HepG2 (cell line): ENCODE measurements around the gene CCL22. TPM values are rescaled to one million over a fixed set of nuclear protein-coding genes. Genes with fewer than 3 reads are reported as not detected.
A peak's percentile ranks its signal among the peaks of the same experiment; 100 is the strongest.

Source experiments
- BRD4 ChIP-seq: sonication (generic); formaldehyde crosslinking; IDR thresholded peaks from 2 replicates; pipeline ENCODE4 v1.4.0; 2020; ENCODE audit warnings: missing genetic modification reagents
- CREM ChIP-seq, 2 experiments: sonication (generic) in 1 of 2; formaldehyde crosslinking in 1 of 2; IDR thresholded peaks; 2 replicates each; pipeline versions ENCODE4 v1.4.0 to v1.6.1; 2016 to 2020; ENCODE audit warnings: antibody characterized with exemption in 1 of 2, mild to moderate bottlenecking in 1 of 2, missing genetic modification reagents in 1 of 2
- ERF ChIP-seq: IDR thresholded peaks from 2 replicates; pipeline ENCODE4 v1.6.1; 2018; ENCODE audit warnings: missing biosample characterization, missing genetic modification reagents
- MBD4 ChIP-seq: IDR thresholded peaks from 2 replicates; pipeline ENCODE4 v1.6.1; 2012; ENCODE audit warnings: low read length, inconsistent platforms, borderline replicate concordance
- NCOA5 ChIP-seq: sonication (generic); formaldehyde crosslinking; IDR thresholded peaks from 2 replicates; pipeline ENCODE4 v1.4.0; 2020; ENCODE audit warnings: missing genetic modification reagents
- ZBTB7A ChIP-seq: sonication (generic); formaldehyde crosslinking; IDR thresholded peaks from 2 replicates; pipeline ENCODE4 v1.8.0; 2022; ENCODE audit warnings: mild to moderate bottlenecking, missing genetic modification reagents
- ZNF207 ChIP-seq: fragments of 450-650 bp; IDR thresholded peaks from 2 replicates; pipeline ENCODE4 v1.6.1; 2016; ENCODE audit warnings: antibody characterized with exemption, borderline replicate concordance
- ZNF282 ChIP-seq: fragments of 450-650 bp; IDR thresholded peaks from 2 replicates; pipeline ENCODE4 v1.6.1; 2018; ENCODE audit not compliant: partially characterized antibody
- polyA plus RNA-seq, 8 experiments: library from polyadenylated mRNA; depleted of rRNA in 3 of 8; stranded (reverse) in 7 of 8; unstranded in 1 of 8; fragments of >200 nt; fragmentation: Illumina TruSeq in 4 of 8; extraction: Trizol in 4 of 8; gene quantifications; 2 replicates each; pipeline versions ENCODE4 v1.2.1 to v1.2.3, GENCODE V29; 2011 to 2016; ENCODE audit warnings: low read depth in 4 of 8, missing spikeins in 1 of 8, mixed read lengths in 1 of 8; ENCODE audit not compliant: insufficient read depth in 1 of 8
- total RNA-seq, 5 experiments: library from RNA; depleted of rRNA; stranded (reverse); fragments of >200 nt; fragmentation: Illumina TruSeq; extraction: Trizol; gene quantifications; 2 replicates each; pipeline ENCODE4 v1.2.3, GENCODE V29; 2016; ENCODE audit warnings: low read depth in 1 of 5
- TF ChIP-seq, protein P1 (sequence below): sonication (generic); formaldehyde crosslinking; IDR thresholded peaks from 2 replicates; pipeline ENCODE4 v1.4.0; 2020; ENCODE audit warnings: mild to moderate bottlenecking, missing genetic modification reagents
- TF ChIP-seq, protein P2 (sequence below): sonication (generic); formaldehyde crosslinking; IDR thresholded peaks from 2 replicates; pipeline ENCODE4 v1.5.0; 2020; ENCODE audit warnings: mild to moderate bottlenecking, missing genetic modification reagents
- TF ChIP-seq, protein P3 (sequence below): sonication (generic); formaldehyde crosslinking; IDR thresholded peaks from 2 replicates; pipeline ENCODE4 v1.9.0; 2021; ENCODE audit warnings: missing genetic modification reagents, borderline replicate concordance
- TF ChIP-seq, protein P4 (sequence below): IDR thresholded peaks from 2 replicates; pipeline ENCODE4 v1.6.1; 2018; ENCODE audit warnings: missing genetic modification reagents, mild to moderate bottlenecking, missing compliant biosample characterization
- TF ChIP-seq, protein P5 (sequence below): sonication (generic); formaldehyde crosslinking; IDR thresholded peaks from 2 replicates; pipeline ENCODE4 v1.4.0; 2020; ENCODE audit warnings: missing genetic modification reagents

CCL22 gene
- total and polyA plus RNA-seq, 2 of the 13 experiments (the other 11 are each of a cell fraction or from before 2014, with no cell fraction given), result not detected

DNA sequence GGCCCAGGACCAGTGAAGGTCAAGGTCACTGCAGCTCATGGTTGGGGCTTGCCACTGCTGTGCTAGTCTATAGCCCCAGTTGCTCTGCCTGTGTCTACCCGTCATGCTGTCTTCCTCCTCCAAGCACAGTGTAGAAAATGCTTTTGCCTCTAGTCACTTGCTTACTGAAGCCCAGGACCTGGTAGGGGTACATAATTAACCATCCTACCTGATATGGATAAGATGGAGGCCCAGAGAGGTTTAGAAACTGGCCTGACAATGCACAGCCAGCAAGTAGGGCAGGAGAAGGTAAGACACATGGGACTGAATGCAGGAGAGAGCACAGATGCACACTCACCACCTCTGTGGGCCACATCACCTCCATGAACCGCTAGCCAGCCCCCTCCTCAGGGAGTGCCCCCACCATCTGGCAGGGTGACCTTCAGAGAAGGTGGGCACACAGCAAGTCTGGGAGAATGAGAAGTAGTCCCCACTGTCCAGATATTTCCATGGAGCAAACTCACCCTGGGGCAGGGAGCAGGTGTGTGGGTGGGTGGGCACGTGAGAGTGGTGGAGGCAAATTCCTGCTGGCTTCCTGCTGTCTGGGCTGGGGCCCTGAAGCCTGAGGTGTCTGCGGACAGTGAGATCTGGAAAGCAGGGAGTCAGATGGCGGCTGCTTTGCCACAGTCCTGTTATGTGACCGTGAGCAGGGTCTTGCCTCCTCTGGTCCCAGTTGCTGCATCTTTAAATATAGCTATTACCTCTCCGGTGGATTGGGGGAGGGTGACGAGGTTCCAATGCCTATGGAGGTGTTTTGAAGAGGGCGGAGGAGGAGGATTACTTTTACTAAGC lies 14.7 kb downstream of the CCL22 start (continued):
- TF ChIP-seq, protein P1, sequence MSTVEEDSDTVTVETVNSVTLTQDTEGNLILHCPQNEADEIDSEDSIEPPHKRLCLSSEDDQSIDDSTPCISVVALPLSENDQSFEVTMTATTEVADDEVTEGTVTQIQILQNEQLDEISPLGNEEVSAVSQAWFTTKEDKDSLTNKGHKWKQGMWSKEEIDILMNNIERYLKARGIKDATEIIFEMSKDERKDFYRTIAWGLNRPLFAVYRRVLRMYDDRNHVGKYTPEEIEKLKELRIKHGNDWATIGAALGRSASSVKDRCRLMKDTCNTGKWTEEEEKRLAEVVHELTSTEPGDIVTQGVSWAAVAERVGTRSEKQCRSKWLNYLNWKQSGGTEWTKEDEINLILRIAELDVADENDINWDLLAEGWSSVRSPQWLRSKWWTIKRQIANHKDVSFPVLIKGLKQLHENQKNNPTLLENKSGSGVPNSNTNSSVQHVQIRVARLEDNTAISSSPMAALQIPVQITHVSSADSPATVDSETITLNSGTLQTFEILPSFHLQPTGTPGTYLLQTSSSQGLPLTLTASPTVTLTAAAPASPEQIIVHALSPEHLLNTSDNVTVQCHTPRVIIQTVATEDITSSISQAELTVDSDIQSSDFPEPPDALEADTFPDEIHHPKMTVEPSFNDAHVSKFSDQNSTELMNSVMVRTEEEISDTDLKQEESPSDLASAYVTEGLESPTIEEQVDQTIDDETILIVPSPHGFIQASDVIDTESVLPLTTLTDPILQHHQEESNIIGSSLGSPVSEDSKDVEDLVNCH (CRISPR knock-in tag), result no peak
- TF ChIP-seq ZNF207 (no peak), ZNF282 (no peak), CREM (IDR thresholded peaks at IDR 0.05) (no peak), CREM (CRISPR knock-in tag; IDR thresholded peaks at IDR 0.05) (no peak), ZBTB7A (no peak), ERF (CRISPR knock-in tag) (peak; percentile 73), BRD4 (CRISPR knock-in tag) (no peak; the same call in 1 of the 2 replicates), NCOA5 (CRISPR knock-in tag) (no peak), MBD4 (no peak)
- TF ChIP-seq, protein P2, sequence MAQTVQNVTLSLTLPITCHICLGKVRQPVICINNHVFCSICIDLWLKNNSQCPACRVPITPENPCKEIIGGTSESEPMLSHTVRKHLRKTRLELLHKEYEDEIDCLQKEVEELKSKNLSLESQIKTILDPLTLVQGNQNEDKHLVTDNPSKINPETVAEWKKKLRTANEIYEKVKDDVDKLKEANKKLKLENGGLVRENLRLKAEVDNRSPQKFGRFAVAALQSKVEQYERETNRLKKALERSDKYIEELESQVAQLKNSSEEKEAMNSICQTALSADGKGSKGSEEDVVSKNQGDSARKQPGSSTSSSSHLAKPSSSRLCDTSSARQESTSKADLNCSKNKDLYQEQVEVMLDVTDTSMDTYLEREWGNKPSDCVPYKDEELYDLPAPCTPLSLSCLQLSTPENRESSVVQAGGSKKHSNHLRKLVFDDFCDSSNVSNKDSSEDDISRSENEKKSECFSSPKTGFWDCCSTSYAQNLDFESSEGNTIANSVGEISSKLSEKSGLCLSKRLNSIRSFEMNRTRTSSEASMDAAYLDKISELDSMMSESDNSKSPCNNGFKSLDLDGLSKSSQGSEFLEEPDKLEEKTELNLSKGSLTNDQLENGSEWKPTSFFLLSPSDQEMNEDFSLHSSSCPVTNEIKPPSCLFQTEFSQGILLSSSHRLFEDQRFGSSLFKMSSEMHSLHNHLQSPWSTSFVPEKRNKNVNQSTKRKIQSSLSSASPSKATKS (CRISPR knock-in tag), result no peak
- TF ChIP-seq, protein P3, sequence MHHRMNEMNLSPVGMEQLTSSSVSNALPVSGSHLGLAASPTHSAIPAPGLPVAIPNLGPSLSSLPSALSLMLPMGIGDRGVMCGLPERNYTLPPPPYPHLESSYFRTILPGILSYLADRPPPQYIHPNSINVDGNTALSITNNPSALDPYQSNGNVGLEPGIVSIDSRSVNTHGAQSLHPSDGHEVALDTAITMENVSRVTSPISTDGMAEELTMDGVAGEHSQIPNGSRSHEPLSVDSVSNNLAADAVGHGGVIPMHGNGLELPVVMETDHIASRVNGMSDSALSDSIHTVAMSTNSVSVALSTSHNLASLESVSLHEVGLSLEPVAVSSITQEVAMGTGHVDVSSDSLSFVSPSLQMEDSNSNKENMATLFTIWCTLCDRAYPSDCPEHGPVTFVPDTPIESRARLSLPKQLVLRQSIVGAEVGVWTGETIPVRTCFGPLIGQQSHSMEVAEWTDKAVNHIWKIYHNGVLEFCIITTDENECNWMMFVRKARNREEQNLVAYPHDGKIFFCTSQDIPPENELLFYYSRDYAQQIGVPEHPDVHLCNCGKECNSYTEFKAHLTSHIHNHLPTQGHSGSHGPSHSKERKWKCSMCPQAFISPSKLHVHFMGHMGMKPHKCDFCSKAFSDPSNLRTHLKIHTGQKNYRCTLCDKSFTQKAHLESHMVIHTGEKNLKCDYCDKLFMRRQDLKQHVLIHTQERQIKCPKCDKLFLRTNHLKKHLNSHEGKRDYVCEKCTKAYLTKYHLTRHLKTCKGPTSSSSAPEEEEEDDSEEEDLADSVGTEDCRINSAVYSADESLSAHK (CRISPR knock-in tag), result no peak
- TF ChIP-seq, protein P4, sequence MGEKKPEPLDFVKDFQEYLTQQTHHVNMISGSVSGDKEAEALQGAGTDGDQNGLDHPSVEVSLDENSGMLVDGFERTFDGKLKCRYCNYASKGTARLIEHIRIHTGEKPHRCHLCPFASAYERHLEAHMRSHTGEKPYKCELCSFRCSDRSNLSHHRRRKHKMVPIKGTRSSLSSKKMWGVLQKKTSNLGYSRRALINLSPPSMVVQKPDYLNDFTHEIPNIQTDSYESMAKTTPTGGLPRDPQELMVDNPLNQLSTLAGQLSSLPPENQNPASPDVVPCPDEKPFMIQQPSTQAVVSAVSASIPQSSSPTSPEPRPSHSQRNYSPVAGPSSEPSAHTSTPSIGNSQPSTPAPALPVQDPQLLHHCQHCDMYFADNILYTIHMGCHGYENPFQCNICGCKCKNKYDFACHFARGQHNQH (CRISPR knock-in tag), result peak; percentile 4; the same call in 1 of the 2 replicates
- TF ChIP-seq, protein P5, sequence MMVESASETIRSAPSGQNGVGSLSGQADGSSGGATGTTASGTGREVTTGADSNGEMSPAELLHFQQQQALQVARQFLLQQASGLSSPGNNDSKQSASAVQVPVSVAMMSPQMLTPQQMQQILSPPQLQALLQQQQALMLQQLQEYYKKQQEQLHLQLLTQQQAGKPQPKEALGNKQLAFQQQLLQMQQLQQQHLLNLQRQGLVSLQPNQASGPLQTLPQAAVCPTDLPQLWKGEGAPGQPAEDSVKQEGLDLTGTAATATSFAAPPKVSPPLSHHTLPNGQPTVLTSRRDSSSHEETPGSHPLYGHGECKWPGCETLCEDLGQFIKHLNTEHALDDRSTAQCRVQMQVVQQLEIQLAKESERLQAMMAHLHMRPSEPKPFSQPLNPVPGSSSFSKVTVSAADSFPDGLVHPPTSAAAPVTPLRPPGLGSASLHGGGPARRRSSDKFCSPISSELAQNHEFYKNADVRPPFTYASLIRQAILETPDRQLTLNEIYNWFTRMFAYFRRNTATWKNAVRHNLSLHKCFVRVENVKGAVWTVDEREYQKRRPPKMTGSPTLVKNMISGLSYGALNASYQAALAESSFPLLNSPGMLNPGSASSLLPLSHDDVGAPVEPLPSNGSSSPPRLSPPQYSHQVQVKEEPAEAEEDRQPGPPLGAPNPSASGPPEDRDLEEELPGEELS (CRISPR knock-in tag), result no peak
